Measurements from ENCODE around the gene FAM81A.
"Not testable (repeated sequence)": the region's sequence is repeated elsewhere in the genome, so short reads cannot be mapped to it uniquely, and the experiment has no call there.

The FAM81A gene

DNA sequence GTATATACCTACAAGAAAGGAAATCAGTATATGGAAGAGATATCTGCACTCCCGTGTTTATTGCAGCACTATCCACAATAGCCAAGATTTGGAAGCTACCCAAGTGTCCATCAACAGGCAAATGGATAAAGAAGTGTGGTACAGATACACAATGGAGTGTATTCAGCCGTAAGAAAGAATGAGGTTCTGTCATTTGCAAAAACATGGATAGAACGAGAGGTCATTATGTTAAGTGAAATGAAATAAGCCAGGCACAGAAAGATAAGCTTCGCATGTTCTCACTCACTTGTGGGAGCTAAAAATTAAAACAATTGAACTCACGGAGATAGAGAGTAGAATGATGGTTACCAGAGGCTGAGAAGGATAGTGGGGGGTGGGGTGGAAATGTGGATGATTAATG lies 53.1 kb downstream of the FAM81A start:
- DNase-seq = no peak

DNA sequence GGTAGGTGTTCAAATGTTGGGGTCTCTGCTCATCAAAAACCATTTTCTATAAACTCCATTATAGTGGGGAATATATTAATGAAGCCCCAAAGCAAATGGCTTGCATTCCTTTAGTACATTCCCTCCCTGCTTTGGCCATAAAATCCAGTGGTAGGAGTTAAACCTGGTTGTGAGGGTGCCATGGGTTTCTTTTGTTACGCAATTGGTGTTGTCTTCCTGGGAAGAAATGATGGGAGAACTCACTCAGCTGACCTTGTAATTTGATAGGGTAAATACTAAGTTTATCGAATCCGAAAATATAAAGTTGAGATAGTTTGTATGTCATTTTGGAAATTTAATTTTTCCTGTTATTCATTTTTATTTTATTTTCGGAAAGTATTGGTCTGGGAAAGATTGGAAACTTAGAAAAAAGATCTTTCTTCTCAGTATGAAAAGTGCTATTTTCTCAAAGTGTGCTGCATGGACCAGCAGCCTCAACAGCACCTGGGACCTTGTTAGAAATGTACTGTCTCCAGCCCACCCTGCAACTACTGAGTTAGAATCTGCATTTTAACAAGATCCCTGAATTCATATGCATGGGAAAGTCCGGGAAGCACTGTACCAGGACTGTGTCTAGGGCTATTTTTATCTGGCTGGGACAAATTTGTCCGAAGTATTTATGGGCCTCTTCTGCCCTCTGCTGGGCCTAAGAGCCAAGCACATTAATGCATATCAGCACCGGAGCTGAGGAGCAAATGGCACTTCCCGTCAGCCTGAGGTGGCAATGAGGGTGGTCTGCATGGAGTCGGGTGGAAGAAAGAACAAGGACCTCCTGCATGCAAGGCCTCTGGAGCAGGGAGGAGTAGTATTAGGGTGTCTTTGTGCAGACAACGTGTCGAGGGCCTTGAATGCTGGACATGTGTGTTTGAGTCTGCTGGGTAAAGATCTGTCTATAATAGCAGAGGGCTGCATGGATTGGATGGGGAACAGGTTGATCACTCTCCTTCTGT lies 54.7 kb downstream of the FAM81A start:
- peak; percentile 74 for DNase-seq

DNA sequence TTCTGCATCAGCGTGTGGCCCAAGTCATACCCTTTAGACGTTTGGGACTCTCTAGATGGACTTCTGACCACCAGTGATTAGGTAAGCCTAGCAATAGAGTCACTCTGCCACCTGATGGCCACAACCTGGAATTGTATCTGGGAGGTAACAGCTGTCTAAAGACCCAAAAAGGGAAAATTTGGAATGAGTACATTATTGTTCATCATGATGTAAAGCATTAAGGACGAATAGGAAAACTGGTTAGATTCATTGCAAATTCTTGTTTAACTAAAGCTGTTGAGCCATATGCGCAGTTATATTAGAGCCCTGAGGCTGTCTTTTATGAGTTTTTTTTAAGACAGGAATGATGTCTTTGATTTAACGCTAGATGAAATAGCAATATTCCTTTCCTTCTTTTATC lies 63.6 kb downstream of the FAM81A start:
- DNase-seq = no peak

DNA sequence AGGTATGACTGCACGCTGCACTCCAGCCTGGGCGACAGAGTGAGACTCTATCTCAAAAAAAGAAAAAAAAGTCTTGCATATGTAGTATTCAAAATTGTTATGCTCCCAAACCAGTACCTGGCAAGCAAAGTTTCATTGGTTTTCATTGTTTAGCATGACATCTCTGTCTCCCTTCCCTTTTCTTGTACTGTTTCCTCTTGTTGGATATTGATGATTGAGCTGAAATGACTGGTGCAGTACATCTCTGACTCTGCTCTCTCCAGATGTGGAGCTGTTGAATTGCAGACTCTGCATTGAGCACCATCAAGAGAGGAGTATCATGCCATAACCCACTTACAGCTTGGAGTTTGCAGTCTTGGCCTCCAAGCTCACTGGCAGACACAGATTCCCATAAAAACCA lies 77.2 kb downstream of the FAM81A start:
- DNase-seq = no peak

DNA sequence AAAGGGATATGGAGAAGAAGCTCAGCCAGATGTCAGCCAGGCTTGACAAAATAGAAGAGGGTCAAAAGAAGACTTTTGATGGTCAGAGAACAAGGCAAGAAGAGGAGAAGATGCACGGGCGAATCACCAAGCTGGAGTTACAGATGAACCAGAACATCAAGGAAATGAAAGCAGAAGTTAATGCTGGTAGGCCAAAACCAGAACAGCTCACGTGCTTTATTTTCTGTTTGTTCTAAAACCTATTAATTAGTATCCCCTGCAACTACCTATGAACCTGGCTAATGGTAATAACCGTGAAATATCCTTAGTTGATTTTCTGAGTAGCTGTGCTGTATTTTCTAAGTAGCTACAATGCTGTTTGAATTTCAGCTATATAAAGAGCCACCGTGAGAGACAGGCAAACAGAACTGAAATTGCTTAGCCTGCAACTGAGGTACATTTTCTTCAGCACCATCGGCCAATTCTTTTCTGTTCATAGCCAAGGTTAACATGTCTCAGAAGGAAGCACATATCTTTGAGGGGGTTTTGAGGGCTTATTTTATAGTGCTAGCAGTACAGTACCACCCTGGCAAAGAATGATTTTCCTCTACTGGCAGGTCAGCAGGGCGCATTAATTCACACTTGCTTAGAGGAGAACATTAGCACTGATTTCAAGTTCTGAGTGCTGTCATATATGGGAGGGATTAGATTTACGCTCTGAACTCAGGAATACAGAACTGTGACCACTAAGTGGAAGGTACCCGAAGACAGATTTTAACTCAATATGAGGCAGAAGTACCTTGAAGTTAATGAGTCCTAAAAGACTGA lies 78.9 kb downstream of the FAM81A start:
- DNase-seq = no peak

DNA sequence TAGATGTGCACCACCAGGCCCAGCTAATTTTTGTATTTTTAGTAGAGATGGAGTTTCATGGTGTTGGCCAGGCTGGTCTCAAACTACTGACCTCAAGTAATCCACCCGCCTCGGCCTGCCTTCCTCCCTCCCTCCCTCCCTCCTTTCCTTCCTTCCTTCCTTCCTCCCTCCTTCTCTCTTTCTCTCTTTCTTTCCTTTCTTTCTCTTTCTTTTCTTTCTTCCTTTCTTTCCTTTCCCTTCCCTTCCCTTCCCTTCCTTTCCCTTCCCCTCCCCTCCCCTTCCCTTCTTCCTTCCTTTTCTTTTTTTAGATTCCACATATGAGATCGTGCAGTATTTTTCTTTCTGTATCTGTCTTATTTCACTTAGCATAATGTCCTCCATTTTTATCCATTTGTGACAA lies 81.3 kb downstream of the FAM81A start:
- no peak for DNase-seq

DNA sequence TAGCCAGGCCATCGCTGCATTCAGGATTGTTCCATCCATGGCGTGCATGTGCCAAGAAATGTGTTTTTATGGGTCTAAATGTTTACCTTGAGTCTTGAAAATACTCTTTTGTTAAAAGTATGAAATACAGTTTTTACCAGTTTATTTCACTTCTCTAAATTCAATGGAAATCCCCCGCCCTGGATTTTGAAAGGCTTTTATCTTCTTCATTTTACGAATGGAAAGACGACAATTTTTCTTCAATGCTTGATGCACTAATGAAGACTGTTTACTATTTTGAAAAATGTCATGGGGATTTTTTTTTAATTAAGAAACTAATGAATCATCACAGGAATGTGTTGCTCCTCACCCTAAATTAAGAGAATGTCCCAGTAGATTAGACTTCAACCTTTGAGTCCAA lies 83.5 kb downstream of the FAM81A start:
- DNase-seq = no peak

- DNase-seq = no peak
Measured at GRCh38 chr15:59522988-59523461, 85.0 kb downstream of the FAM81A start.

DNA sequence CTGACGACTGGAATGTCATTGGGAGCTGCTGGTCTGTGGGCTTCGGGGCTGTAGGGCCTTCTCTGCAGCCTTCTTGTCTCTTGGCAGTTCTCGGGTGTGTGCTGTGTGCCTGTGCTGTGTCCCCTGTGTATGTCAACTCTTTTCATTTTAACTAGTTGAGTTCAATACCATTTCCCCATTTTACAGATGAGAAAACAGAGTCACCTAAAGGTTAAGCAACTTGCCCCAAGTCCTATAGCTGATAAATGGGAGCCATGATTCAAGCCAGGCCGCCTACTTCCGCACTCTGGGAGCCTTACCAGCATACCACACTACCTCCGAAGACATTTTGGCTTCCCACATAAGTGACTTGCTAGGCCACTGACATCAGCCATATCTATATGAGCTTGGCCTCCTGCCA lies 85.7 kb downstream of the FAM81A start:
- DNase-seq = no peak

- DNase-seq = no peak
Measured at GRCh38 chr15:59524331-59524731, 86.3 kb downstream of the FAM81A start.

DNA sequence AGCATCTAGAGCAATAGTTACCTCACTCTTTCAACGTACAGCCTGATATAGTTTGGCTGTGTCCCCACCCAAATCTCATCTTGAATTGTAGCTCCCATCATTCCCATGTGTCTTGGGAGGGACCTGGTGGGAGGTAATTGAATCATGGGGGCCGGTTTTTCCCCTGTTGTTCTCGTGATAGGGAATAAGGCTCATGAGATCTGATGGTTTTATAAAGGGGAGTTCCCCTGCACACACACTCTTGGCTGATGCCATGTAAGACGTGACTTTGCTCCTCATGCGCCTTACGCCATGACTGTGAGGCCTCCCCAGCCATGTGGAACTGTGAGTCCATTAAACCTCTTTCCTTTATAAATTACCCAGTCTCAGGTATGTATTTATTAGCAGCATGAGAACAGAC lies 88.5 kb downstream of the FAM81A start:
- not testable (repeated sequence) for DNase-seq

- DNase-seq = no peak
Measured at GRCh38 chr15:59528429-59528828, 90.4 kb downstream of the FAM81A start.

DNA sequence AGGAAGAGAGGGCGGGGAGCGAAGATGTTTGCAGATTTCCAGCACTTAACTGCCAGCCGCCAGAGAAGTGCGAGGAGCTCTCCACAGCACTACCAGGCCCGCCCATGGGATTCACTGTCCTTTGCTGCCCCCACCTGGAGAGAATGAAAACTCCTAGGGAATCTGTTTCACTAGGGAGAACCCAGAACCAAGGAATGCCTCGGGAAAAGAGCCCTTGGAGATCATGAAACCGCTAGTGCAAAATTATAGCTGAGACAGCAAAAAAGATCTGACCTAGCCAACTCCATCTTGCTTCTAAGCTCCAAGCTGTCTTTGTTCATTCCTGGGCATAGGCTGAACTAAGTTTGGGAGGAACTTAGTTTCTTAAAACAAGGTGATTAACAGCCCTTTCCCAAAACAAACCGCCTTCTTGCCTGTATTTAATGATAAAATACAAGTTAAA lies 91.0 kb downstream of the FAM81A start:
- DNase-seq = peak; percentile 89

GRCh38 chr15:59531066-59531675 lies 93.2 kb downstream of the FAM81A start:
- DNase-seq = no peak

GRCh38 chr15:59532770-59533379 lies 94.9 kb downstream of the FAM81A start:
- DNase-seq = no peak

- no peak for DNase-seq
Measured at GRCh38 chr15:59536553-59536952, 98.6 kb downstream of the FAM81A start.

DNA sequence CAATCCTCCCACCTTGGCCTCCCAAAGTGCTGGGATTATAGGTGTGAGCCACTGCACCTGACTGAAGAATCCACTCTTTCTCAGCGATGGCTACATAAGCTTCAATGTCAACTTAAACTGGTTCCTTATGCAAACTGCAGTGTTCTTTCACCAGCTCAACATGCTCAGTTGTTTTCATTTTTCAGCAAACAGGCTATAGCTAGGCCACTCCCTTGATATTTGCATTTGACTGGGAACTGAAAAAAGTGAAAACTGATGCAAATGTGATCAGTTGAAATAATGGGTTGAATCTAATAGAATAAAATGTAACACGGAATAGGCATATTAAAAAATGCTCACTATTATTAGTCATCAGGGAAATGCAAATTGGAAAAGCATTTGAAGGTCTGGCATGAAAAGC lies 99.4 kb downstream of the FAM81A start:
- no peak for DNase-seq

- no peak for DNase-seq
Measured at GRCh38 chr15:59538494-59538893, 100.5 kb downstream of the FAM81A start.

DNA sequence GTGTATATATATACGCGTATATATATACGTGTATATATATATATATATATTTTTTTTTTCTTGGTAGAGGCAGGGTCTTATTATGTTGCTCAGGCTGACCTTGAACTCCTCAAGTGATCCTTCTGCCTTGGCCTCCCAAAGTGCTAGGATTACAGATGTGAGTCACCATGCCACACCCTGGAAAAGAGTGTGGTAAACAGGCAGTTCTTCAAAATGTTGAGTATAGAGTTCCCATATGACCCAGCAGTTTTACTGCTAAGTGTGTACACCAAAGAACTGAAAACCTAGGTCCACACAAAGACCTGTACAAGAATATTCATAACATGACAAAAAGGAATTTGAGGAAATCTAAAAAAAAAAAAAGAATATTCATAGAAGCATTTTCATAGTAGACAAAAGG lies 101.8 kb downstream of the FAM81A start:
- DNase-seq = no peak

- DNase-seq = no peak
Measured at GRCh38 chr15:59540654-59541053, 102.7 kb downstream of the FAM81A start.

- no peak for DNase-seq
Measured at GRCh38 chr15:59541750-59542149, 103.8 kb downstream of the FAM81A start.

DNA sequence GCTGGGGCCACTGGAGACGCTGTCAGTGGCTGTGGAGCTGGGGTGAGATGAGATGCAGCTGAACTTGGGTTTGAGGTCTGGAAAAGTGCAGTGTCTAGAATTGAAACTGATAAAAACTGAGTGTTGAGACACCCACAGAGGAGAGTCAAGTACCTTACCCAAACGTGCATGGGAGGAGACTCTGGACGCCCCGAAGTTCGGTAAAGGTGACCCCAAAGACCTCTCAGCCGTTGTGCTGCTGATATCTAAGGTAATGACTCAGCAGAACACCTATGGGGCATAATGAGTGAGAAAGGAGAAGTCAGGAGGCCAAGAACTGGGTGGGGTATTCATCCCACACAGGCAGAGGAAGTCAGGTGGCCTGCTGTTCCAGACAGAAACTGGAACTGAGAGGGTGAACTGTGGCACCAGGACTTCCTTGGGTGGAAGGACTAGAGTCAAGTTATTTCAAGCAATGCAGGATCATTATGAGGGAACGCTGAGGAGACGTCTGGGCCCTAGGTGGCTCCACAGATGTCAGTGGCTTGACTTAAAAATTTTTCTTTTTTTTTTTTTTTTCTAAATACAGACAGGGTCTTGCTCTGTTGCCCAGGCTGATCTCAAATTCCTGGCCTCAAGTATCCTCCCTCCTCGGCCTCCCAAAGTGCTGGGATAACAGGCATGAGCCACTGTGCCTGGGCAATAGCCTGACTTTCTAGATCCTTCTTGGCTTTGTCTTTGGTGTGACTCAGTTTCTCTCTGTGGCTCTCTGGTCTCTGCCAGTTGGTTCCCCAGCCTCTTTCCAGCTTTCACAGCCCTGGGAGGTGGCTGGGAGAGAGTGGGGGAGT lies 105.9 kb downstream of the FAM81A start:
- DNase-seq = no peak
